Activated CD8-positive, alpha-beta memory T cell treated with anti-CD3 and anti-CD28 coated beads, Interleukin-2, amount 10 ng/mL, durations not matched to agents 7 days and 5 days (primary cell): Measurements from ENCODE around the gene LMX1B. TPM values are rescaled to one million over a fixed set of nuclear protein-coding genes. Genes with fewer than 3 reads are reported as not detected.

Source experiments
- ATAC-seq: fragments of 150-1000 bp; cut with Tn5 transposase; one replicate; pipeline ENCODE4 v1.10.0; 2021; ENCODE audit warnings: moderate library complexity
- CTCF ChIA-PET: fragments of 350-600 bp; sonication (Branson Sonifier 250); formaldehyde crosslinking; loops from one replicate; lab custom pipeline; 2021; ENCODE audit warnings: antibody characterized with exemption; lab: Charles Lee
- DNase-seq: peaks from one replicate; pipeline ENCODE4 v3.0.0-alpha.2; 2020
- H3K27ac Mint-ChIP-seq: one replicate; pipeline ENCODE4 v1.8.0; 2021; ENCODE audit warnings: mild to moderate bottlenecking, mixed read lengths
- H3K27me3 Mint-ChIP-seq: one replicate; pipeline ENCODE4 v1.8.0; 2021; ENCODE audit warnings: mixed read lengths
- H3K36me3 Mint-ChIP-seq: one replicate; pipeline ENCODE4 v1.8.0; 2021; ENCODE audit warnings: mild to moderate bottlenecking, mixed read lengths
- H3K4me1 Mint-ChIP-seq: one replicate; pipeline ENCODE4 v1.8.0; 2021; ENCODE audit warnings: mixed read lengths
- H3K4me3 Mint-ChIP-seq: one replicate; pipeline ENCODE4 v1.8.0; 2021; ENCODE audit warnings: mild to moderate bottlenecking, moderate library complexity, mixed read lengths
- H3K9me3 Mint-ChIP-seq: one replicate; pipeline ENCODE4 v1.8.0; 2022; ENCODE audit warnings: low read depth, mixed read lengths
- total RNA-seq, 2 experiments: library from RNA; stranded (reverse); gene quantifications; one replicate each; pipeline ENCODE4 v1.2.3, GENCODE V29; 2021

LMX1B gene
- total RNA-seq, 2 experiments from 2014 or later, result not detected

GRCh38 chr9:126667190-126668055 lies 53.7 kb downstream of the LMX1B start:
- Mint-ChIP-seq H3K27me3 (peaks cover 38% of the 10 kb centered on the region), H3K36me3 (no peaks in the 10 kb centered on the region), H3K27ac (no peak overlapping the region), H3K9me3 (no peaks in the 10 kb centered on the region), H3K4me1 (no peaks in the 10 kb centered on the region), H3K4me3 (no peak overlapping the region)
- CTCF ChIA-PET, result no interaction called here
- ATAC-seq, result no peak
- no peak for DNase-seq

GRCh38 chr9:126668058-126668457 lies 54.3 kb downstream of the LMX1B start:
- ATAC-seq (no peak), DNase-seq (no peak)
- CTCF ChIA-PET, result no interaction called here
- Mint-ChIP-seq H3K9me3 (no peaks in the 10 kb centered on the region), H3K27me3 (peaks cover 43% of the 10 kb centered on the region), H3K4me3 (no peak overlapping the region), H3K27ac (no peak overlapping the region), H3K4me1 (no peaks in the 10 kb centered on the region), H3K36me3 (no peaks in the 10 kb centered on the region)

GRCh38 chr9:126669108-126669507 lies 55.4 kb downstream of the LMX1B start:
- no peak overlapping the region for H3K4me3 Mint-ChIP-seq
- ATAC-seq, result no peak
- H3K36me3 Mint-ChIP-seq, result no peaks in the 10 kb centered on the region
- no peaks in the 10 kb centered on the region for H3K9me3 Mint-ChIP-seq
- H3K27me3 Mint-ChIP-seq, result peaks cover 47% of the 10 kb centered on the region
- H3K27ac Mint-ChIP-seq, result no peak overlapping the region
- no peak for DNase-seq
- H3K4me1 Mint-ChIP-seq, result no peaks in the 10 kb centered on the region
- CTCF ChIA-PET, result no interaction called here

GRCh38 chr9:126670270-126670669 lies 56.5 kb downstream of the LMX1B start:
- no peaks in the 10 kb centered on the region for H3K9me3 Mint-ChIP-seq
- no peak overlapping the region for H3K27ac Mint-ChIP-seq
- ATAC-seq, result no peak
- no peak for DNase-seq
- no peaks in the 10 kb centered on the region for H3K4me1 Mint-ChIP-seq
- no peak overlapping the region for H3K4me3 Mint-ChIP-seq
- peaks cover 49% of the 10 kb centered on the region for H3K27me3 Mint-ChIP-seq
- H3K36me3 Mint-ChIP-seq, result no peaks in the 10 kb centered on the region
- CTCF ChIA-PET, result no interaction called here

GRCh38 chr9:126671381-126671831 lies 57.7 kb downstream of the LMX1B start:
- Mint-ChIP-seq H3K9me3 (no peaks in the 10 kb centered on the region), H3K27me3 (peaks cover 46% of the 10 kb centered on the region), H3K36me3 (peaks cover 2% of the 10 kb centered on the region), H3K4me1 (peaks cover 3% of the 10 kb centered on the region), H3K27ac (no peak overlapping the region), H3K4me3 (no peak overlapping the region)
- ATAC-seq (no peak), DNase-seq (no peak)
- CTCF ChIA-PET, result interaction anchor here (0.7 to 1.3 kb wide), 2 partner anchors 34 to 111 kb away, joined by 3 read pairs; no protein-coding TSS in a partner anchor

GRCh38 chr9:126671983-126672382 lies 58.3 kb downstream of the LMX1B start:
- Mint-ChIP-seq H3K27ac (no peak overlapping the region), H3K4me3 (no peak overlapping the region), H3K36me3 (peaks cover 2% of the 10 kb centered on the region), H3K4me1 (peaks cover 3% of the 10 kb centered on the region), H3K27me3 (peaks cover 48% of the 10 kb centered on the region), H3K9me3 (no peaks in the 10 kb centered on the region)
- ATAC-seq (no peak), DNase-seq (no peak)
- CTCF ChIA-PET, result interaction anchor here (0.7 to 1.3 kb wide), 2 partner anchors 33 to 110 kb away, joined by 3 read pairs; no protein-coding TSS in a partner anchor

GRCh38 chr9:126672634-126673284 lies 59.0 kb downstream of the LMX1B start:
- no peak for ATAC-seq
- H3K27ac Mint-ChIP-seq, result no peak overlapping the region
- no peak for DNase-seq
- CTCF ChIA-PET, result interaction anchor here (1.9 kb wide), 1 partner anchor 18 kb away, joined by 7 read pairs; no protein-coding TSS in a partner anchor
- no peaks in the 10 kb centered on the region for H3K9me3 Mint-ChIP-seq
- H3K36me3 Mint-ChIP-seq, result peaks cover 2% of the 10 kb centered on the region
- H3K4me1 Mint-ChIP-seq, result peaks cover 3% of the 10 kb centered on the region
- H3K27me3 Mint-ChIP-seq, result peaks cover 56% of the 10 kb centered on the region
- no peak overlapping the region for H3K4me3 Mint-ChIP-seq

- CTCF ChIA-PET, result interaction anchor here (0.8 to 1.9 kb wide), 3 partner anchors 16 to 33 kb away, joined by 3 to 7 read pairs (median 4); no protein-coding TSS in a partner anchor
- Mint-ChIP-seq H3K4me3 (no peak overlapping the region), H3K9me3 (no peaks in the 10 kb centered on the region), H3K4me1 (peaks cover 3% of the 10 kb centered on the region), H3K36me3 (peaks cover 2% of the 10 kb centered on the region), H3K27ac (no peak overlapping the region), H3K27me3 (peaks cover 61% of the 10 kb centered on the region)
- DNase-seq, result no peak
- no peak for ATAC-seq
These were observed 60.1 kb downstream of the LMX1B start for GRCh38 chr9:126673689-126674364.

GRCh38 chr9:126674365-126675146 lies 60.8 kb downstream of the LMX1B start:
- ATAC-seq (no peak), DNase-seq (no peak)
- Mint-ChIP-seq H3K36me3 (peaks cover 2% of the 10 kb centered on the region), H3K4me3 (no peak overlapping the region), H3K4me1 (peaks cover 3% of the 10 kb centered on the region), H3K9me3 (no peaks in the 10 kb centered on the region), H3K27me3 (peaks cover 69% of the 10 kb centered on the region), H3K27ac (no peak overlapping the region)
- CTCF ChIA-PET, result interaction anchor here (1.0 to 1.9 kb wide), 2 partner anchors 16 to 28 kb away, joined by 4 to 7 read pairs; no protein-coding TSS in a partner anchor

GRCh38 chr9:126675147-126675467 lies 61.4 kb downstream of the LMX1B start:
- peaks cover 3% of the 10 kb centered on the region for H3K4me1 Mint-ChIP-seq
- no peak overlapping the region for H3K27ac Mint-ChIP-seq
- CTCF ChIA-PET, result interaction anchor here (0.7 kb wide), 1 partner anchor 15 kb away, joined by 4 read pairs; no protein-coding TSS in a partner anchor
- DNase-seq (no peak), ATAC-seq (no peak)
- no peak overlapping the region for H3K4me3 Mint-ChIP-seq
- peaks cover 74% of the 10 kb centered on the region for H3K27me3 Mint-ChIP-seq
- peaks cover 2% of the 10 kb centered on the region for H3K36me3 Mint-ChIP-seq
- H3K9me3 Mint-ChIP-seq, result no peaks in the 10 kb centered on the region

- H3K9me3 Mint-ChIP-seq, result no peaks in the 10 kb centered on the region
- no peak overlapping the region for H3K4me3 Mint-ChIP-seq
- CTCF ChIA-PET, result interaction anchor here (2.0 kb wide), 1 partner anchor 27 kb away, joined by 5 read pairs; no protein-coding TSS in a partner anchor
- no peak for DNase-seq
- peaks cover 3% of the 10 kb centered on the region for H3K4me1 Mint-ChIP-seq
- peaks cover 2% of the 10 kb centered on the region for H3K36me3 Mint-ChIP-seq
- H3K27ac Mint-ChIP-seq, result no peak overlapping the region
- peaks cover 84% of the 10 kb centered on the region for H3K27me3 Mint-ChIP-seq
- no peak for ATAC-seq
These were observed 62.5 kb downstream of the LMX1B start for GRCh38 chr9:126676102-126676684.

- H3K27me3 Mint-ChIP-seq, result peaks cover 87% of the 10 kb centered on the region
- DNase-seq (no peak), ATAC-seq (no peak)
- no peak overlapping the region for H3K4me3 Mint-ChIP-seq
- peaks cover 3% of the 10 kb centered on the region for H3K4me1 Mint-ChIP-seq
- no peaks in the 10 kb centered on the region for H3K9me3 Mint-ChIP-seq
- no peak overlapping the region for H3K27ac Mint-ChIP-seq
- CTCF ChIA-PET, result interaction anchor here (2.0 to 2.1 kb wide), 2 partner anchors 26 to 28 kb away, joined by 5 to 8 read pairs; no protein-coding TSS in a partner anchor
- H3K36me3 Mint-ChIP-seq, result peaks cover 2% of the 10 kb centered on the region
These were observed 63.0 kb downstream of the LMX1B start for GRCh38 chr9:126676685-126677143.
